Liver (tissue), 9 donors: ENCODE results near the gene NFATC2. TPM values are rescaled to one million over a fixed set of nuclear protein-coding genes. Genes with fewer than 3 reads are reported as not detected.

ENCODE experiments used
- DNase-seq: peaks from one replicate; pipeline ENCODE4 v3.0.0-alpha.2; 2017; ENCODE audit warnings: low spot score
- H3K27ac ChIP-seq, 2 donors: one replicate each; pipeline ENCODE4 v1.7.0; 2013; ENCODE audit warnings: inconsistent platforms in 2 of 2, low read length in 2 of 2, control low read depth in 1 of 2, low read depth in 1 of 2, mild to moderate bottlenecking in 1 of 2
- H3K27me3 ChIP-seq, 4 donors: one replicate each; pipeline versions ENCODE4 v1.6.1 to v1.7.0; 2013; ENCODE audit warnings: low read length in 3 of 4, inconsistent platforms in 1 of 4, mild to moderate bottlenecking in 1 of 4, moderate library complexity in 1 of 4; ENCODE audit not compliant: control insufficient read depth in 4 of 4, insufficient read depth in 4 of 4
- H3K36me3 ChIP-seq, 4 donors: one replicate each; pipeline versions ENCODE4 v1.6.1 to v1.7.0; 2013; ENCODE audit warnings: low read length in 3 of 4, mild to moderate bottlenecking in 3 of 4, low read depth in 1 of 4, moderate library complexity in 1 of 4; ENCODE audit not compliant: control insufficient read depth in 4 of 4, insufficient read depth in 3 of 4
- H3K4me1 ChIP-seq, 4 donors: one replicate each; pipeline versions ENCODE4 v1.6.1 to v1.7.0; 2013; ENCODE audit warnings: low read length in 3 of 4, mild to moderate bottlenecking in 3 of 4, moderate library complexity in 1 of 4; ENCODE audit not compliant: control insufficient read depth in 4 of 4, insufficient read depth in 4 of 4
- H3K4me3 ChIP-seq, 3 donors: one replicate each; pipeline versions ENCODE4 v1.6.1 to v1.7.0; 2013; ENCODE audit warnings: low read length in 3 of 3, control low read depth in 1 of 3, low read depth in 1 of 3, mild to moderate bottlenecking in 1 of 3
- H3K9ac ChIP-seq, 2 donors: one replicate each; pipeline ENCODE4 v1.7.0; 2013; ENCODE audit warnings: low read length in 2 of 2, mild to moderate bottlenecking in 2 of 2, moderate library complexity in 2 of 2, control low read depth in 1 of 2, low read depth in 1 of 2
- H3K9me3 ChIP-seq, 4 donors: one replicate each; pipeline versions ENCODE4 v1.6.1 to v1.7.0; 2013; ENCODE audit warnings: low read length in 3 of 4; ENCODE audit not compliant: control insufficient read depth in 4 of 4
- CTCF ChIP-seq: fragments of 150-350 bp; IDR thresholded peaks from 2 replicates; pipeline ENCODE4 v1.5.1; 2017; ENCODE audit warnings: improper control_type of control experiment, low read depth, low read length; ENCODE audit not compliant: missing input control
- EGR1 ChIP-seq, 2 donors: IDR thresholded peaks; 2 replicates each; pipeline ENCODE4 v1.6.1; 2016 to 2018; ENCODE audit warnings: antibody characterized with exemption in 2 of 2, low read depth in 2 of 2
- FOXA1 ChIP-seq: IDR thresholded peaks from 2 replicates; pipeline ENCODE4 v1.6.1; 2016; ENCODE audit warnings: antibody characterized with exemption
- FOXA2 ChIP-seq: IDR thresholded peaks from 2 replicates; pipeline ENCODE4 v1.6.1; 2016; ENCODE audit warnings: antibody characterized with exemption
- HNF4A ChIP-seq, 2 donors: conservative IDR thresholded peaks; 2 replicates each; pipeline ENCODE4 v1.6.1; 2016; ENCODE audit warnings: antibody characterized with exemption in 2 of 2, mild to moderate bottlenecking in 2 of 2
- HNF4G ChIP-seq: IDR thresholded peaks from 2 replicates; pipeline ENCODE4 v1.6.1; 2016; ENCODE audit warnings: antibody characterized with exemption
- JUND ChIP-seq, 2 donors: IDR thresholded peaks; 2 replicates each; pipeline ENCODE4 v1.6.1; 2016; ENCODE audit warnings: antibody characterized with exemption in 2 of 2
- NR2F2 ChIP-seq: IDR thresholded peaks from 2 replicates; pipeline ENCODE4 v1.6.1; 2016; ENCODE audit warnings: antibody characterized with exemption
- RAD21 ChIP-seq, 2 donors: IDR thresholded peaks; 2 replicates each; pipeline ENCODE4 v1.6.1; 2016; ENCODE audit warnings: antibody characterized with exemption in 2 of 2, mild to moderate bottlenecking in 2 of 2
- RXRA ChIP-seq, 2 donors: IDR thresholded peaks; 2 replicates each; pipeline ENCODE4 v1.6.1; 2017 to 2018; ENCODE audit warnings: antibody characterized with exemption in 2 of 2, mild to moderate bottlenecking in 1 of 2
- TAF1 ChIP-seq: conservative IDR thresholded peaks from 2 replicates; pipeline ENCODE4 v1.6.1; 2016; ENCODE audit warnings: antibody characterized with exemption, mild to moderate bottlenecking
- YY1 ChIP-seq: IDR thresholded peaks from 2 replicates; pipeline ENCODE4 v1.6.1; 2016; ENCODE audit warnings: antibody characterized with exemption, mild to moderate bottlenecking
- whole genome bisulfite sequencing: extraction: QIAGEN DNeasy Blood & Tissue Kit; methylation state at CpG from one replicate; pipeline ENCODE4 v1.1.7; 2013; 5-methylcytosine and 5-hydroxymethylcytosine counted together
- polyA plus RNA-seq, 2 donors: library from polyadenylated mRNA; stranded (reverse) in 1 of 2; unstranded in 1 of 2; fragments of 200-250 nt in 1 of 2; fragments of >200 nt in 1 of 2; fragmentation: Nextera tagmentation in 1 of 2; extraction: Ambion mirVana in 1 of 2; gene quantifications; one replicate each; pipeline versions ENCODE4 v1.2.1 to v1.2.3, GENCODE V29; 2013 to 2015
- total RNA-seq, 2 donors: library from RNA; depleted of rRNA; stranded (reverse); fragments of >200 nt; gene quantifications; one replicate each; pipeline ENCODE4 v1.2.3, GENCODE V29; 2014
- TF ChIP-seq, protein P1 (sequence below): IDR thresholded peaks from 2 replicates; pipeline ENCODE4 v1.6.1; 2016; ENCODE audit warnings: antibody characterized with exemption
- TF ChIP-seq, protein P2 (sequence below): IDR thresholded peaks from 2 replicates; pipeline ENCODE4 v1.6.1; 2016; ENCODE audit warnings: antibody characterized with exemption
- TF ChIP-seq, protein P3 (sequence below): IDR thresholded peaks from 2 replicates; pipeline ENCODE4 v1.6.1; 2016; ENCODE audit warnings: antibody characterized with exemption, mild to moderate bottlenecking
- TF ChIP-seq, protein P4 (sequence below): IDR thresholded peaks from 2 replicates; pipeline ENCODE4 v1.6.1; 2016; ENCODE audit warnings: antibody characterized with exemption
- donor health status: healthy.
- donor health status: healthy.
- donor health status: healthy.
- donor health status: healthy.
- donor health status: healthy.

Gene NFATC2
- total and polyA plus RNA-seq, 4 donors, result 1.2 to 6.7 (median 2.6) TPM

- H3K36me3 ChIP-seq, result no peaks in the 10 kb centered on the region
- no peaks in the 10 kb centered on the region for H3K9me3 ChIP-seq
- DNase-seq, result no peak
- H3K9ac ChIP-seq, result no peak overlapping the region
- no peaks in the 10 kb centered on the region for H3K4me1 ChIP-seq
- no peak for TF ChIP-seq TAF1
- no peak overlapping the region for H3K27ac ChIP-seq
- H3K27me3 ChIP-seq, result no peaks in the 10 kb centered on the region
- WGBS, result 92% methylated on average over 8 of the region's 8 CpGs
- no peak overlapping the region for H3K4me3 ChIP-seq
Measured at GRCh38 chr20:51379601-51380341, 162.7 kb downstream of the NFATC2 start.

DNA sequence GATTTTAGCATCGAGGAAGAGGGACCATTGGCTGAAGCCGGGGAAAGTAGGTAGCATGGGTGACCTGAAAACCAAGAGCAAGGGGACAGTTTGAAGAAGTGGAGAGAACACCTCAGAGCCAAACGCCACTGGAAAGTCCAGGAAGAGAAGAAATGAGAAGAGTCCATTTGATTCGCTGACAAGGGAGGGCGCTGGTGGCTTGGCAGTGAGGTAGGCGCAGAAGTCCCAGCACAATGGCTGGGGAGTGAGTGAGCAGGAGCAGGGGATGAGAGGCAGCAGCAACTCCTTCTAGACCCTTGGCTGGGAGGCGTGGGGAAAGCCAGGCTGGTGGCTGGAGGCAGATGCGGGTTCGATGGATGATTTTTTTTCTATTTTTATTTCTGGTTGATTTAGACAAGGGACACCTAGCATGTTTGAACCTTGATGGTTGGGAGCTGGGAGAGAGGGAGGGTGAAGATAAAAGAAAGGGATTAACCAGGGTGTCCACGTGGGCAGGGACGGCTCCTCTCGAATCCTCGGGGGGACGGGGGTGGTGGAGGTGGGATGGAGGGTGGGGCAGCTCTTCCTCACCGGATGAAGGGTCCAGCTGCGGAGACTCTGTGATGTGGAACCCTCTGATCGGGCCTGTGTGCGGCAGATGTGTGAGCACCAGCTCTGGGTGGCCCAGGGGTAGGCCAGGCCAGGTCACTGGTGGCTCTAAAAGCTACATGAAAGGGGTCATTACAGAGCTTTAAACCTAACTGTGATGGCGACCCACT is 164.2 kb downstream of the NFATC2 start:
- H3K9me3 ChIP-seq, result no peaks in the 10 kb centered on the region
- H3K4me1 ChIP-seq, result no peaks in the 10 kb centered on the region
- no peak overlapping the region for H3K27ac ChIP-seq
- H3K4me3 ChIP-seq, result no peak overlapping the region
- WGBS, result 96% methylated on average over 19 of the region's 19 CpGs
- TF ChIP-seq YY1 (no peak), RAD21 (IDR thresholded peaks at IDR 0.05) (peak; percentile 58), CTCF (peak; percentile 14)
- no peaks in the 10 kb centered on the region for H3K27me3 ChIP-seq
- no peak for DNase-seq
- H3K36me3 ChIP-seq, result no peaks in the 10 kb centered on the region
- no peak overlapping the region for H3K9ac ChIP-seq

DNA sequence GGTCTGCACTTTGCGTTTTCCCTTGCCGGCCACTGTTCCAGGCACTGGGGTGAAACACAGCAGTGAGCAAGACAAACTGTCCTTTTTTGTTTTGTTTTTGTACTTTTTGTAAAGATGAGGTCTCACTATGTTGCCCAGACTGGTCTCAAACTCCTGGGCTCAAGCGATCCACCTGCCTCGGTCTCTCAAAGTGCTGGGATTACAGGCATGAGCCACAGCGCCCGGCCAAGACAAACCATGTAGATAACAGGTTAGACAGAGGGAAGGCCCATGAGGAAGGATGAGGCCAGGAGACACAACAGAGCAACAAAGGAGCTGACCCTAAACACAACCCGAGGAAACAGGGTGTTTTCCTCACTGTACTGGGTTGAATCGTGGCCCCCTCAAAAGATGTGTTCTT is 165.4 kb downstream of the NFATC2 start:
- H3K27ac ChIP-seq, result no peak overlapping the region
- TF ChIP-seq, protein P1, sequence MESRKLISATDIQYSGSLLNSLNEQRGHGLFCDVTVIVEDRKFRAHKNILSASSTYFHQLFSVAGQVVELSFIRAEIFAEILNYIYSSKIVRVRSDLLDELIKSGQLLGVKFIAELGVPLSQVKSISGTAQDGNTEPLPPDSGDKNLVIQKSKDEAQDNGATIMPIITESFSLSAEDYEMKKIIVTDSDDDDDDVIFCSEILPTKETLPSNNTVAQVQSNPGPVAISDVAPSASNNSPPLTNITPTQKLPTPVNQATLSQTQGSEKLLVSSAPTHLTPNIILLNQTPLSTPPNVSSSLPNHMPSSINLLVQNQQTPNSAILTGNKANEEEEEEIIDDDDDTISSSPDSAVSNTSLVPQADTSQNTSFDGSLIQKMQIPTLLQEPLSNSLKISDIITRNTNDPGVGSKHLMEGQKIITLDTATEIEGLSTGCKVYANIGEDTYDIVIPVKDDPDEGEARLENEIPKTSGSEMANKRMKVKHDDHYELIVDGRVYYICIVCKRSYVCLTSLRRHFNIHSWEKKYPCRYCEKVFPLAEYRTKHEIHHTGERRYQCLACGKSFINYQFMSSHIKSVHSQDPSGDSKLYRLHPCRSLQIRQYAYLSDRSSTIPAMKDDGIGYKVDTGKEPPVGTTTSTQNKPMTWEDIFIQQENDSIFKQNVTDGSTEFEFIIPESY, result no peak
- no peak for TF ChIP-seq EGR1 (IDR thresholded peaks at IDR 0.05; ENCODE audit: low read depth in 2 of 2)
- TF ChIP-seq, protein P2, sequence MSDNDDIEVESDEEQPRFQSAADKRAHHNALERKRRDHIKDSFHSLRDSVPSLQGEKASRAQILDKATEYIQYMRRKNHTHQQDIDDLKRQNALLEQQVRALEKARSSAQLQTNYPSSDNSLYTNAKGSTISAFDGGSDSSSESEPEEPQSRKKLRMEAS, result no peak
- TF ChIP-seq, protein P3, sequence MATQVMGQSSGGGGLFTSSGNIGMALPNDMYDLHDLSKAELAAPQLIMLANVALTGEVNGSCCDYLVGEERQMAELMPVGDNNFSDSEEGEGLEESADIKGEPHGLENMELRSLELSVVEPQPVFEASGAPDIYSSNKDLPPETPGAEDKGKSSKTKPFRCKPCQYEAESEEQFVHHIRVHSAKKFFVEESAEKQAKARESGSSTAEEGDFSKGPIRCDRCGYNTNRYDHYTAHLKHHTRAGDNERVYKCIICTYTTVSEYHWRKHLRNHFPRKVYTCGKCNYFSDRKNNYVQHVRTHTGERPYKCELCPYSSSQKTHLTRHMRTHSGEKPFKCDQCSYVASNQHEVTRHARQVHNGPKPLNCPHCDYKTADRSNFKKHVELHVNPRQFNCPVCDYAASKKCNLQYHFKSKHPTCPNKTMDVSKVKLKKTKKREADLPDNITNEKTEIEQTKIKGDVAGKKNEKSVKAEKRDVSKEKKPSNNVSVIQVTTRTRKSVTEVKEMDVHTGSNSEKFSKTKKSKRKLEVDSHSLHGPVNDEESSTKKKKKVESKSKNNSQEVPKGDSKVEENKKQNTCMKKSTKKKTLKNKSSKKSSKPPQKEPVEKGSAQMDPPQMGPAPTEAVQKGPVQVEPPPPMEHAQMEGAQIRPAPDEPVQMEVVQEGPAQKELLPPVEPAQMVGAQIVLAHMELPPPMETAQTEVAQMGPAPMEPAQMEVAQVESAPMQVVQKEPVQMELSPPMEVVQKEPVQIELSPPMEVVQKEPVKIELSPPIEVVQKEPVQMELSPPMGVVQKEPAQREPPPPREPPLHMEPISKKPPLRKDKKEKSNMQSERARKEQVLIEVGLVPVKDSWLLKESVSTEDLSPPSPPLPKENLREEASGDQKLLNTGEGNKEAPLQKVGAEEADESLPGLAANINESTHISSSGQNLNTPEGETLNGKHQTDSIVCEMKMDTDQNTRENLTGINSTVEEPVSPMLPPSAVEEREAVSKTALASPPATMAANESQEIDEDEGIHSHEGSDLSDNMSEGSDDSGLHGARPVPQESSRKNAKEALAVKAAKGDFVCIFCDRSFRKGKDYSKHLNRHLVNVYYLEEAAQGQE, result no peak
- TF ChIP-seq HNF4G, result no peak
- no peak for TF ChIP-seq FOXA2
- TF ChIP-seq RXRA (IDR thresholded peaks at IDR 0.05), result no peak
- no peak for TF ChIP-seq JUND (IDR thresholded peaks at IDR 0.05)
- TF ChIP-seq TAF1, result no peak
- no peak for TF ChIP-seq HNF4A (conservative IDR thresholded peaks at IDR 0.05)
- no peak for TF ChIP-seq NR2F2
- TF ChIP-seq YY1, result no peak
- TF ChIP-seq, protein P4, sequence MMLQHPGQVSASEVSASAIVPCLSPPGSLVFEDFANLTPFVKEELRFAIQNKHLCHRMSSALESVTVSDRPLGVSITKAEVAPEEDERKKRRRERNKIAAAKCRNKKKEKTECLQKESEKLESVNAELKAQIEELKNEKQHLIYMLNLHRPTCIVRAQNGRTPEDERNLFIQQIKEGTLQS, result no peak
- TF ChIP-seq FOXA1, result no peak
- no peaks in the 10 kb centered on the region for H3K36me3 ChIP-seq
- DNase-seq, result no peak
- H3K4me1 ChIP-seq, result no peaks in the 10 kb centered on the region
- WGBS, result 93% methylated on average over 8 of the region's 8 CpGs
- no peaks in the 10 kb centered on the region for H3K9me3 ChIP-seq
- no peaks in the 10 kb centered on the region for H3K27me3 ChIP-seq
- no peak overlapping the region for H3K9ac ChIP-seq
- no peak overlapping the region for H3K4me3 ChIP-seq
